Memory B cell (primary cell): ENCODE data around the gene PTPRN2.
"Not testable (repeated sequence)": the region's sequence is repeated elsewhere in the genome, so short reads cannot be mapped to it uniquely, and the experiment has no call there.

Experiments
- ATAC-seq: fragments of 150-1000 bp; cut with Tn5 transposase; 2 replicates; pipeline ENCODE4 v1.10.0; 2021; ENCODE audit warnings: low read depth, mild to moderate bottlenecking, moderate library complexity
- DNase-seq, 2 donors: peaks; one replicate each; pipeline ENCODE4 v3.0.0; 2022; ENCODE audit warnings: low spot score in 2 of 2
- H3K27ac Mint-ChIP-seq: one replicate; pipeline ENCODE4 v1.8.0; 2022; ENCODE audit warnings: mild to moderate bottlenecking, moderate library complexity, mixed read lengths
- H3K27me3 Mint-ChIP-seq: one replicate; pipeline ENCODE4 v1.8.0; 2022; ENCODE audit warnings: mixed read lengths
- H3K36me3 Mint-ChIP-seq: one replicate; pipeline ENCODE4 v1.8.0; 2022; ENCODE audit warnings: mild to moderate bottlenecking, mixed read lengths
- H3K4me1 Mint-ChIP-seq: one replicate; pipeline ENCODE4 v1.8.0; 2022; ENCODE audit warnings: mixed read lengths
- H3K4me3 Mint-ChIP-seq: one replicate; pipeline ENCODE4 v1.8.0; 2022; ENCODE audit warnings: mild to moderate bottlenecking, moderate library complexity, mixed read lengths
- H3K9me3 Mint-ChIP-seq: one replicate; pipeline ENCODE4 v1.8.0; 2022; ENCODE audit warnings: mixed read lengths

The PTPRN2 gene

GRCh38 chr7:157777194-157777762, 810.3 kb downstream of the PTPRN2 start:
- DNase-seq, H3K27ac Mint-ChIP-seq, H3K36me3 Mint-ChIP-seq, H3K4me3 Mint-ChIP-seq, H3K4me1 Mint-ChIP-seq, H3K9me3 Mint-ChIP-seq, H3K27me3 Mint-ChIP-seq, ATAC-seq: not testable (repeated sequence)

- ATAC-seq (no peak), DNase-seq (no peak)
- H3K9me3 Mint-ChIP-seq = peaks cover 9% of the 10 kb centered on the region
- no peaks in the 10 kb centered on the region for H3K4me1 Mint-ChIP-seq
- peaks cover 9% of the 10 kb centered on the region for H3K27me3 Mint-ChIP-seq
- H3K36me3 Mint-ChIP-seq = peaks cover 2% of the 10 kb centered on the region
- no peak overlapping the region for H3K27ac Mint-ChIP-seq
- no peak overlapping the region for H3K4me3 Mint-ChIP-seq
Measured at GRCh38 chr7:157775560-157776332, 811.9 kb downstream of the PTPRN2 start.

- no peak for ATAC-seq
- no peaks in the 10 kb centered on the region for H3K4me1 Mint-ChIP-seq
- no peak overlapping the region for H3K27ac Mint-ChIP-seq
- no peak overlapping the region for H3K4me3 Mint-ChIP-seq
- peaks cover 2% of the 10 kb centered on the region for H3K36me3 Mint-ChIP-seq
- peaks cover 9% of the 10 kb centered on the region for H3K27me3 Mint-ChIP-seq
- peaks cover 9% of the 10 kb centered on the region for H3K9me3 Mint-ChIP-seq
- no peak for DNase-seq
Measured at GRCh38 chr7:157775021-157775559, 812.5 kb downstream of the PTPRN2 start.

GRCh38 chr7:157774495-157774894, 813.1 kb downstream of the PTPRN2 start:
- Mint-ChIP-seq H3K27me3 (peaks cover 9% of the 10 kb centered on the region), H3K4me1 (no peaks in the 10 kb centered on the region), H3K27ac (no peak overlapping the region), H3K4me3 (no peak overlapping the region), H3K9me3 (peaks cover 9% of the 10 kb centered on the region), H3K36me3 (peaks cover 2% of the 10 kb centered on the region)
- DNase-seq (no peak), ATAC-seq (no peak)

- H3K36me3 Mint-ChIP-seq = peaks cover 2% of the 10 kb centered on the region
- H3K4me1 Mint-ChIP-seq = no peaks in the 10 kb centered on the region
- H3K9me3 Mint-ChIP-seq = peaks cover 9% of the 10 kb centered on the region
- ATAC-seq (no peak), DNase-seq (no peak)
- H3K27me3 Mint-ChIP-seq = peaks cover 9% of the 10 kb centered on the region
- no peak overlapping the region for H3K27ac Mint-ChIP-seq
- H3K4me3 Mint-ChIP-seq = no peak overlapping the region
Measured at GRCh38 chr7:157773361-157773760, 814.3 kb downstream of the PTPRN2 start.

- Mint-ChIP-seq H3K4me1 (no peaks in the 10 kb centered on the region), H3K36me3 (peaks cover 2% of the 10 kb centered on the region), H3K27me3 (peaks cover 9% of the 10 kb centered on the region), H3K27ac (no peak overlapping the region), H3K9me3 (peaks cover 9% of the 10 kb centered on the region), H3K4me3 (no peak overlapping the region)
- DNase-seq (no peak), ATAC-seq (no peak)
Measured at GRCh38 chr7:157772486-157773130, 815.0 kb downstream of the PTPRN2 start.

- ATAC-seq (no peak), DNase-seq (no peak)
- Mint-ChIP-seq H3K36me3 (no peaks in the 10 kb centered on the region), H3K9me3 (peaks cover 7% of the 10 kb centered on the region), H3K27me3 (peaks cover 7% of the 10 kb centered on the region), H3K27ac (no peak overlapping the region), H3K4me1 (no peaks in the 10 kb centered on the region), H3K4me3 (no peak overlapping the region)
Measured at GRCh38 chr7:157771689-157772088, 815.9 kb downstream of the PTPRN2 start.

DNA sequence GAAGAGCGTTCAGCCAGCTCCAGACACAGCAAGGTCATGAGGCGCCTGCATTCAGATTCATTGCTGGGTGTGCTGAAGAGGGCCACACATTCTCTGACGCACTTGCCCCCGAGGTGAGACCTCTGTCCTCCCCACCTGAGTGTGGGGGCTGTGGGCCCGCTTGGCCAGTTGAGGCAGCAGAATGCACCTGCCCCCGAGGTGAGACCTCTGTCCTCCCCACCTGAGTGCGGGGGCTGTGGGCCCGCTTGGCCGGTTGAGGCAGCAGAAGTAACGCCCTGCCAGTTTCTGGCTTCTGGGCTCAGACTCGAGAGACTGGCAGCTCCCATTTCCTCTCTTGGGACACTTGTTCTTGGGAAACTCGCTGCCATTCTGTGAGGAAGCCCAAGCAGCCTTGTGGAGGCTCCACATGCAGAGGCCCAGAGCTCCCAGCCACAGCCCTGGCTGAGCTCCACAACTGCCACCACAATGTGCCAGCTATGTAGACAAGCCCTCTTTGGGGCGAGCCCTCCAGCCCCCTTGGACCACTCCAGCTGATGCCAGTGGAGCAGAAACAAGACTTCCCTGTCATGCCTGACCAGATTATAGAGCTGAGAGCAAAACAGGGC, 816.8 kb downstream of the PTPRN2 start:
- Mint-ChIP-seq H3K27ac (no peak overlapping the region), H3K4me3 (no peak overlapping the region), H3K27me3 (peaks cover 7% of the 10 kb centered on the region)

GRCh38 chr7:157769526-157770215, 818.0 kb downstream of the PTPRN2 start:
- H3K27ac Mint-ChIP-seq = no peak overlapping the region
- peaks cover 24% of the 10 kb centered on the region for H3K9me3 Mint-ChIP-seq
- H3K4me3 Mint-ChIP-seq = no peak overlapping the region
- ATAC-seq = no peak
- no peak for DNase-seq
- H3K4me1 Mint-ChIP-seq = peaks cover 3% of the 10 kb centered on the region
- H3K36me3 Mint-ChIP-seq = peaks cover 14% of the 10 kb centered on the region
- peaks cover 7% of the 10 kb centered on the region for H3K27me3 Mint-ChIP-seq

More for the DNA sequence above, 816.8 kb downstream of the PTPRN2 start:
- Mint-ChIP-seq H3K9me3 (peaks cover 13% of the 10 kb centered on the region), H3K36me3 (peaks cover 5% of the 10 kb centered on the region), H3K4me1 (no peaks in the 10 kb centered on the region)
- DNase-seq = no peak
- ATAC-seq = no peak

GRCh38 chr7:157769086-157769485, 818.5 kb downstream of the PTPRN2 start:
- Mint-ChIP-seq H3K9me3 (peaks cover 26% of the 10 kb centered on the region), H3K4me3 (no peak overlapping the region), H3K4me1 (peaks cover 3% of the 10 kb centered on the region), H3K27ac (no peak overlapping the region), H3K27me3 (peaks cover 7% of the 10 kb centered on the region), H3K36me3 (peaks cover 15% of the 10 kb centered on the region)
- DNase-seq = no peak
- no peak for ATAC-seq

- Mint-ChIP-seq H3K4me3 (no peak overlapping the region), H3K9me3 (peaks cover 26% of the 10 kb centered on the region), H3K27me3 (peaks cover 7% of the 10 kb centered on the region), H3K36me3 (peaks cover 15% of the 10 kb centered on the region), H3K4me1 (peaks cover 3% of the 10 kb centered on the region), H3K27ac (no peak overlapping the region)
- DNase-seq = no peak
- no peak for ATAC-seq
Measured at GRCh38 chr7:157768198-157768597, 819.4 kb downstream of the PTPRN2 start.

GRCh38 chr7:157767506-157768197, 820.0 kb downstream of the PTPRN2 start:
- Mint-ChIP-seq H3K4me3 (no peak overlapping the region), H3K36me3 (peaks cover 15% of the 10 kb centered on the region)

DNA sequence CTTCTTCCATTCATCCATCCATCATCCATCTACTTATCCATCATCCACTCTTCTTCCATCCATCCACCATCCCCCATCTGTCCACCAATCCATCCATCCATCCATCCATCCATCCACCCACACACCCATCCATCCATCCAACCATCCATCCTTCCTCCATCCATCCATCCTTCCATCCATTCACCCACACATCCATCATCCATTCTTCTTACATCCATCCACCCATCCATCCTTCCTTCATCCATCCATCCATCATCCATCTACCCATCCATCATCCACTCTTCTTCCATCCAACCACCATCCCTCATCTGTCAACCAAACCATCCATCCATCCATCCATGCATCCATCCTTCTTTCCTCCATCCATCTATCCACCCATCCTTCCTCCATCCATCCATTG, 821.5 kb downstream of the PTPRN2 start:
- Mint-ChIP-seq H3K4me3 (no peak overlapping the region), H3K27ac (no peak overlapping the region), H3K4me1 (peaks cover 3% of the 10 kb centered on the region), H3K27me3 (no peaks in the 10 kb centered on the region), H3K9me3 (peaks cover 19% of the 10 kb centered on the region), H3K36me3 (peaks cover 15% of the 10 kb centered on the region)
- ATAC-seq = no peak
- no peak for DNase-seq

More at GRCh38 chr7:157767506-157768197, 820.0 kb downstream of the PTPRN2 start:
- Mint-ChIP-seq H3K9me3 (peaks cover 26% of the 10 kb centered on the region), H3K27me3 (peaks cover 7% of the 10 kb centered on the region), H3K4me1 (peaks cover 3% of the 10 kb centered on the region), H3K27ac (no peak overlapping the region)
- DNase-seq (no peak), ATAC-seq (no peak)
